NCI-H2196 treated with DMSO at 0.1 percent for 48 hours (cell line): ENCODE results near the gene MRPL10.
A peak's percentile ranks its signal among the peaks of the same experiment; 100 is the strongest.

ENCODE experiments used
- DNase-seq: peaks from one replicate; lab custom pipeline; 2025; ENCODE audit not compliant: unreplicated experiment; lab: John Stamatoyannopoulos, UW

The MRPL10 gene

DNA sequence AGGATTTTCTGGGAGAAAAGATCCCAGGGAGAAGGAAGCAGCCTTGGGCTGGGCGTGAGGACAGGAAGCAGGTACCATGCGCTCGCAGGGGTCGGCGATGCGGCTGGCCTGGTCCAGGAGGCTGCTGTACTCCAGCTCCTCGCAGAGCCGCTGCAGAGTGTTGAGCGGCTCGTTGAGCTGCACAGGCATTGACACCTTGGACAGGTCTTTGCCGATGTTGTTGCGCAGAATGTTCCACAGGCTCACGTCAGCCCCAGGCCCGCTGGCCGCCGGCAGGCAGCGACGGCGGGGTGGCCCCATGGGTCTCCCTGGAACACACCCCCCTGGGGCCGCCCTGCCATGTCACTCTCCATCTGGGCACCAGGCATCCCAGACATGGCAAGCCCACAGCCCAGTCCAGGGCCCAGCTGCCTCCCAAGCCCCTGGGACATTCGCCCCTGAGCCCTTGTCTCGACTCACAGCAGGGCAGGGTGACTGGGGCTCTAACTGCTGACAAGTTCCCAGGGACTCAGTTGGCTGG is 17.8 kb downstream of the MRPL10 start:
- no peak for DNase-seq

DNA sequence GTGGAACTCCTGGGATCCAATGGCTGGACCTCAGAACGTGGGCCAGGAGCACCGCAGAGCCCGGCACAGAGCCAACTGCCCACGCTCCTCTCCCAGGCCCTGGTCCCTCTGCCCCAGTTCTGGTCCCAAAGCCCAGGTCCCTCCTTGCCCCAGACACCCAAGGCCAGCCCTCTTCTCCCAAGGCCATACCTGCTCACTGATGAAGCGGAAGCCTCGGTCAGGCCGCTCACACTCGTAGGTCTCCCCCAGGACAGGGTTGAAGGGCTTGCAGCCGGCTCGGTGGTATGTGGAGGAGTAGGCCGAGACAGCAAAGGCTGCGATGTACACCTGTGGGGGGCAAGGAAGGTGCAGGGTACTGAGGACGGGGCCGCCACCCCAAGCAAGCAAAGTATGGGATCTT is 18.3 kb downstream of the MRPL10 start:
- DNase-seq, result no peak

DNA sequence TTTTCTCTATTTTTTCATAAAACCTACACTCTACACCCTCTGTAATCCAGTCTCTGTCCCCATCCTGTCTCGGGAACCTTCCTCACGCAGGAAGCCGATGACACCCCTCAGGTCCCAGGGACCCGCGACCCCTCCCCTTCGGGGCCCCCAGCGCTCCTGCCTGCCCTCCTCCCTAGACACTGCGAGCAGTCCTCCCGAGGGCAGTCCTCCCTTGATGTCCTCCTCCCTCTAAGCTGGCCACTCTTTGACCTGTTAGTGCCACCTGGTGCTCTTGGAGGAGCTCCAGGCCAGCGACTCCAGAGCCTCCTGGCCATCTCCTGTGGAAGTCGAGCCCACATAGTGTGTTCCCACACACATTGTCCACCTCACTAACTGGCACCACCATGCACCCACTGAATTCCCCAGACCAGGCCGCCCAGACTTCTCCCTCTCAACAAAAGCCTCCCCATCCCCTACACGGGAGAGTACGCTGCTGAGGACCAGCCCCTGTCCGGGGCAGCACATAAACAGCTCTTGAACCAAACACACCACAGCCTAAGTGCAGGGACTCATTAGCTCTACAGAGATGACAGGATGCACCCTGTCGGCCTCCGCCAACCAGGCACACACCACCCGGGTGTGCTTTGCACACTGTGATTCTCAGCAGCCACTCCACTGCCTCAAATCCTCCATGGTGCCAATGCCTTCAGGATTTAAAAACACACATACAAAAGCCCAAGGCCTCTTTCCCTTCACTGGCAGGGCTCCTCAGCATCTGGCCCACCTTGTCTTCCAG is 19.0 kb downstream of the MRPL10 start:
- DNase-seq, result no peak

DNA sequence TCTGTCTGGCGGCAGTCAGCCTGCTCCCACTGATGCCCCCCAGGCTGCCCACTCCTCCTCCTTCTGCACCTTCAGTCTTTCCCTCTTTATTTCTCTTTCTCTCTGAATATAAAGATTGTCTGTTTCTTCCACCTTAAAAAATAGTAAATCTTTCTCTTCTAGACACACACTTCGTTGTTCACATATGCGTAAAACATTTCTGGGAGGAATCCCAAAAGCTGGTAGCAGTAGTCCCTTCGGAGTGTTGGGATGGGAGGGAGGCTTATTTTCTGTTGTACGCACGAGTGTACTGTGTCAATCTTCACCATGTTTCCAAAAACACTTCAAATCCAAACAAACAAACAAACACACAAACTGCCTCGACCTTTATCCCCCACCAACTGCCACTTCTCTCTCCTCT is 19.6 kb downstream of the MRPL10 start:
- no peak for DNase-seq

DNA sequence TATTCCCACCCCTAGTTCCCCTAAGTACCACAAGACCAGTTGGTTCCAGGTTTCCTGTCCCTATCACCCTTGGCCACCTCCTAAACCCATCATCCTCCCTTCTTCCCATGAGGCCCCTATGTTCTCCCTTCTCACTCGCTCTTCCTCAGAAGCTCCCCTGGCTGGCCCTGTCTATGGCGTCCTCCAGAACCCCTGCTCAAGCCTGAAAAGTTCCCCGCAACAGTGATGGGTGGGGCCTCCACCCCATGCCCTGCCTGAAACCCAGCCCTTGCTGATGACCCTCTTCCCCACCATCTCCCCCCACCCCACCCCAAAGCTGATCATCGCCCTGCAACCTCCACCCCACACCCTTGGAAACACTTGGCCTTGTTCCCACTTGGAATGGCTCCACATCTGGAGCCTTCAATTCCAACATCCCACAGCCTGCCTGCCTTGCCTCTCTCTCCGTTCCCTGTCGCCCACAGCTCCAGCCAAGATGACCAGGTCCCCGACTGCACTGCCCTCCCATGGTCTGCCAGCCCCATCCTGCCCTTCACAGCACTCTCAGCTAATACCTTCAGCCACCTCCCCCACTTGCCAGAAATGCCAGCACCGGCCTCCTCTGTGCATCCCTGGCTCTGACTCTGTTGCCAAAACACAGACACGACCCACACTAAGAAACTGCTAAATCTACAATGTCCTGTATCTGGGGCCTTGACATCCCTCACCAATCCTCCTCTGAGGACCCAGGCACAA is 20.3 kb downstream of the MRPL10 start:
- DNase-seq, result no peak

DNA sequence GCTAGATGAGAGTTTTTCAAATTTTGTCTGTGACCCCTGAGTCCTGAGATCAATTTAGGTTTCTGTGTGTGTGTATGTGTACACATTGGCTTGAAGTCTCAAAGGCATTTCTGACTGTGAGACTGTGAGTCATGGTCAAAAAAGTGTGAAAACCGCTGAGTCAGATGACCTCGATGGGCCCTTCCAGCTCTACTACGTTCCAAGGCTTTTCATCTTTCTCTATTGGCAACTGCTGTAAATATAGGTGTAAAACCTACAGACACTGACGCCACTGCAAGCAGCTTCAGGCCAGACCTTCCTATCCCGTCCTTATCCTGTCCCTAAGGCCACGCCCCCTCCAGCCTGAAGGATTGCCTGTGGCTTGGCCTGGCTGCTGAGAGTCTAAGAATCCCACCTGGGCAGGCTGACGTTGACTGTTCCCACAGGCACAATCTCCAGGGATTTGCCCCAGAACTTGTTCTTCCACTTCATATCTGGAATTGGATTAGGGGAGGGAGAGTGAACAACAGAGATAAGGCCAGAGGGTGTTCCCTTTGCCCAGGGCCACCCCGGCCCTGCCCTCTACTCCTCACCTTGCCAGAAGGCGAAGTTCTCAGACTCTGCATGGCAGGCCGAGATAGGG is 21.0 kb downstream of the MRPL10 start:
- no peak for DNase-seq

DNA sequence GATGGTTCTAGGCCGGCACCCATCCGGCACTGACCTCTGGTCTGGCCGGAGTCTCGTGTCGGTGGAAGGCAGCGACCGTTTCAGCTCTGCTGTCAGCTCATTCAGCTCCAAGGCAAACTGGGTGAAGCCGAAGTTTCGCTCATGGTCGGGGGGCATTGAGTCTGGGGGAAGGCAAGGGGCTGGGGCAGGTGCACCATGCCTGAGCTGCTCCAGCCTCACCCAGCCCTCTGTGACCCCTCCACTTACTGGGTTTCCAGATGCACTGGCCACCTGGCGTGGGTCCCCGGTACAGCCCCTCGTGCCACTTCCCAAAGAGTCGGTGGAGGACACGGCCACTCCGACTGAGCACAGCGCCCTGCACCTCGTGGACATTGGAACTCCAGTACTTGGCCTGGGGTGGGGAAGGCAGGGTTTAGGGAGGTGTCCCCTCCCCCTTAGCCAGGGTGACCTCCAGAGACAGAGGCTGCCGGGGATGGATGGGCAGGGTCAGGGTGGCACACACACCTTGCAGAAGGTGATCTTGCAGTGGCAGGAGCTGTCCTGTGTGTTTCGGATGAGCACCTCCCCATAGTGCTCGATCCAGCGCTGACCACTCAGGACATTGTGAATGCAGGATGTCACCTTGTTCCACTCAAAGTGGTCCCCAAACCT is 22.4 kb downstream of the MRPL10 start:
- no peak for DNase-seq

DNA sequence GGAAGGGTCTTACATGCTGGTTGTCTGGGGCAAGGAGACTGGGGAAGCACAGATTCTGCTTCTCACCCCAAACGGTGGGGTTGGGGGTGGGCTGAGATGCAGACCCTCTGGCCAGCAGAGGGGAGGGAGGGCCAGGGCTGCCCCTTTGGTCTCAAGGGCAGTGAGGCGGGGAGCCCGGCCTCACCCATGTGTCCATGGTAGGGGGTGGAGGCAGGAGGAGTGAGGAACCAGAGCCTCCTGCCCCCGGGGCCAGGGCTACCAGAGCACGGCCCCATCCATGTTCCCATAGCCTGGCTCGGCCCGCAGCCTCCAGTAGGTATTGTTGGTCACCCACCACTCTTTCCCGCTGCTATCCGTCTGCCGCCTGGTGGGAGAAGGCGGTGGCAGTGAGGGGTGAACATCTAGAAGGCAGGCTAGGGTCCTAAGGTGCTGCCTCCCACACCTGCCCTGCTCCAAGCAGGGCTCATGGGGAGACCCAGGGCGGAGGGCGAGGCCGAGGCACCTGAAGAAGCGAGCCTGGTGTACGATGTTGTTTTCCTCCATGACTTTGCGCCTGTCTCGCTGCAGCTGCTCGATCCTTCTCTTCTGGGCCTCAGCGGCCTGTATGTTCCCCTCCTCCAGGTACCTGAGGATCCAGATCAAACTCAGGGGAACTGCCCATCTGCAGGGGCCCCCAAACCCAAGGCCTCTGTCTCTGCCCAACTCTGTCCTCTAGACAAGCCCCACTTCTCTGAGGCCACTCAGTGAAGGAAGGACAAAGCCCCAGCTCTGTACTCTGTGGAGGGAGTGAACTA is 23.1 kb downstream of the MRPL10 start:
- DNase-seq, result no peak

DNA sequence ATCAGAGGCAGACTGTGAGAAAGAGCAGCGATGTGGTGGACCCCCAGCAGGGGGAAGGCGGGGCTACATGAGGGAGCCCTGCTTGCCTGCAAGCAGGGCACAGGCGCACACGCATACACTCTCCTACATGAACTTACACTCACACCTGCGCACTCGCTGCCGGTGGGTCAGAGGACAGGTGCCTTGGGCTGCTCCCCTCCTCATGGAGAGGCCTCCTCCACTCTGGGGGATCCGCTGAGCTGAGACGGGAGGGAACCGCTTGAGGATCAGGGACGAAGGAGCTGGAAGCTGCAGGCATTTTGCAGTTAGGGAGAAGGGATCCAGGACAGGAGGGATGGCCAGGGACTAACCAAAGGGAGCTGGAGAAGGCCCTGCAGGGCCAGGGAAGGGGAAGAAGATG is 23.9 kb downstream of the MRPL10 start:
- DNase-seq, result no peak

DNA sequence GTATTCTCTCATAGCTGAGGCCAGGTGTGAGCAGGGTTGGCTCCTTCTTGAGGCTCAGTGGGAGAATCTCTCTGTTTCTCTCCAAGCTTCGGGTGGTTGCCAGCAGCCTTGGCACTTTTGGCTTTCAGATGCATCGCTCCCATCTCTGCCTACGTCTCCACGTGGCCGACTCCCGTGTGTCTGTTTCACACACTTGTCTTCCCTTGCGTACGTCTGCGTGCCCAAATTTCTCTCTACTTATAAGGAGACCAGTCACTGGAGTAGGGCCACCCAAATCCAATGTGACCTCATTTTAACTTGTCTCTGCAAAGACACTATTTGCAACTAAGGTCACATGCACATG is 24.5 kb downstream of the MRPL10 start:
- DNase-seq, result no peak

DNA sequence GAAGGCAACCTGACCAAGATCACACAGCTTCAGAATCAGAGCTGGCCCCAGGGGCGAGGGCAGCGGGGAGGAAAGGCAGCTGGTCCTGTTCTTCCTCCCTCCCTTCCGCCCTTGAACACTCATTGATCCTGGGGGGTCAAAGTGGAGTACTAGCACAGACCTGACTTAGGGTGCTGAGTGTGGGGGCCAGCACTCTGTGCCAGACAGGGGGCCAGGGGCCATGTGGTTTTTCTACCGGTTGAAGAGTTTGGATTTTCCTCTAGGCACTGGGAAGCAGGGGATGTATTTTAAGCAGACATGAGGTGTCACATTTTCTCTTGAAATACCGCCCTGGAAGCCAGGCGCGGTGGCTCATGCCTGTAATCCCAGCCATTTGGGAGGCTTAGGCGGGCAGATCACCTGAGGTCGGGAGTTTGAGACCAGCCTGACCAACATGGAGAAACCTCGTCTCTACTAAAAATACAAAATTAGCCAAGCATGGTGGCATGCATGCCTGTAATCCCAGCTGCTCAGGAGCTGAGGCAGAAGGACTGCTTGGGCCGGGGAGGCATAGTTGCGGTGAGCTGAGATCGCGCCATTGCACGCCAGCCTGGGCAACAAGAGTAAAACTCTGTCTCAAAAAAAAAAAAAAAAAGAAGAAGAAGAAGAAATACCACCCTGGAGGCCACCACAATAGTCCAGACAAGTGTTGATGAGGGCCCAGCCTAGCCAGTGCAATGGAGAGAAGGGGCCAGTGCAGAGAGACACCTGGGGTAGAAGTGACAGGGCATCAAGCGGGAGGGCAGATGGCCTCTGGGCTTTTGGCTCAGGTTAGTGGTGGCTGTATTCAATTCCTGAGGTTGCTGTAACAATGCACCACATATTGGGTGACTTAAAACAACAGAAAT is 25.1 kb downstream of the MRPL10 start:
- DNase-seq, result no peak

DNA sequence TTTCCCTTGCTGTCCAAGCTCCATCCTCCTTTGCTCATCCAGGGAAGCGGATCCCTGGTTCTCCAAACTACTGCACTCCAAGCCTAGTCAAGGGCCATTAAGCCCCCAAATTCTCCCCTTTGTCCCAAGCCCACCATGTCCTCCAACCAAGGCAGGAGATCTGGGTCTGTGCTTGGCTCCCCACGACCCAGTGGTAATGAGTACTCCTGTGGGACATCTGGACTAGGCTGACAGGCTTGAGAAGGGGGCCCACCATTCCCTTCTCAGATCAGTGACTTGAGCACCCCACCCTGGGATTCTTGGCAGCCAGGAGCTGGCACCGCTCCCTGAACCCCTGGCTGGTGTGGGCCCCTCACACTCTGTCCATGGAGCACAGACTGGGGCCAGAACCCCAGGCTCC is 26.9 kb downstream of the MRPL10 start:
- DNase-seq, result no peak

DNA sequence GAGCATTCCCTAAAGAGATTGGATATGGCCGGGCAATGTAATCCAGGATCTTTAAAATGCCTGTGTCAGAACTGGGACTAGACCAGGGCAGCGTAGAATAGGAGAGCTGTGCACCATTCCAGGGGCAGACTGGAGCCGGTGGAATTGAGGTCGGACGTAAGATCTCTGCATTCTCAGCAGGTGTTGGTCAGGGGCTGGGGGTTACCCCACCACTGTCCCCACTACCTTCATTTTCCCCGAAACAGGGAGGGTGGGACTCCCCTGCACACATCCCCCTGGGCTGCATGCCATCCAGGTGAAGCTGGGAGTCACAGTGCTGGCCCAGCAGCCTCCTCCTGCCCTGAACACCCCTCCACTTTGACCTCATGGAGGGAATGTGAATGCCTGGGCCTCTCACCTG is 27.6 kb downstream of the MRPL10 start:
- no peak for DNase-seq

DNA sequence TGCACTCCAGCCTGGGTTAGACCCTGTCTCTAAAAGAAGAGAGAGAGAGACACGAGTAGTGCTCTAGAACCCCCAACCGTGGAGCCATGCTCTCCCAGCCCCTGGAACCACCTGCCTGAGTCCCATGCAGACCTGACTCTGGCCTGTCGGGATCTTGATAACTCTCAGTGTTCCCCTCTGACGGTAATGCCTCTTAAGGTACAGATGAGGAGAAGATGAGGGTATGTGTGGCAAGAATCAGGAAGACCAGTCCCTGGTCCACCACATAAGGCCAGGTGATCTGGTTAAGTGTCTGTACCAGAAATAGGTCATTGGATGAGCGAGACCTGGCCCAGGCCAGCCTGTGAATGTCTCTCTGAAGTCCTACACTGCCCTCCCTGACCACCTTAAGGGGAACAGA is 28.1 kb downstream of the MRPL10 start:
- no peak for DNase-seq

DNA sequence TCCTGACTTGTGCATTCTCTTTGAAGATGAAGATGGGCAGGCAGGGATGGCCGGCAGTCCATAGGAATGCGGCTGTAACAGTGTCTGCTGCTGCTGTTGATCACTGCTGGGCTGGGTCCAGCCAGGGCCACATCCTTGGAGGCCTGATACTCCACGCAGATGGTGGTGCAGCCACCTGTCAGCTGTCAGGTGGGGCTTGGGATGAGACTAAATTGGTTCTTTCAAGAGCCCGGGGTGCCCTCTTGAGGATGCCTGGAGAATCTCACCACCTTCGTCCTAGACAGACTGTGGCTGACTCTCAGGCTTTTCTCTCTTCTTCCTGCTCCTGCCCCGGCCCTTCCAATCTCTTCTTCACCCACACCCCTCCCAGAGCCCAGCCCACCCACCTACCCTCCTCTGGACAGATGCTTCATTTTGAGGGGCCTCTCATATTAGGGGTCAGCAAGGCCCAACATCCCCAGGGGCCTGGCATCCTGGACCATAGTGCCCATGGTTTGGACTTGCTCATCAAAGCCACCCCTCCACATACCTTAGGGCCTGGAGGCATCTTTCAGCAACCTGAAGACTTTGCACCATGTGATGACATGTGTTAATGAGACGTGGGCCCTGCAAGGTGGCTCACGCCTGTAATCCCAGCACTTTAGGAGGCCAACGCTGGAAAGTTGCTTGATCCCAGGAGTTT is 28.9 kb downstream of the MRPL10 start:
- peak; percentile 79 for DNase-seq

DNA sequence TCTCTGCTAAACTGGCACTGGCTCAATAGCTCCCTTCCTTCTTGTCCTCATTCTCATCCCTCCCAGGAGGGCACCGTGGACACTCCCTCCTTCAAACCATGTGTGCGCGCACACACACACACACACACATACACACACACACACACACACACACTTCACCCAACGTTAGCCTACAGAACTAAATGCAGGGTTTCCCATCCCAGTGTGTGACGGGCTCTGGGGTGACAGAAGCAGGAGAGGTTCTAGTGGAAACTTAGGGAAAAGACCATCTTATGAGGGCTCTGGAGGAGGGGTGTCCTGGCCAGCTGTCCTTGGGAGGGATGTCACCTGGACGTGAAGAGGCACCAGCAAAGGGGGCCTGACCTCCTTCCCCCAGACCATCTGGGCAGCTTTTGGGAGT is 29.4 kb downstream of the MRPL10 start:
- DNase-seq, result no peak

DNA sequence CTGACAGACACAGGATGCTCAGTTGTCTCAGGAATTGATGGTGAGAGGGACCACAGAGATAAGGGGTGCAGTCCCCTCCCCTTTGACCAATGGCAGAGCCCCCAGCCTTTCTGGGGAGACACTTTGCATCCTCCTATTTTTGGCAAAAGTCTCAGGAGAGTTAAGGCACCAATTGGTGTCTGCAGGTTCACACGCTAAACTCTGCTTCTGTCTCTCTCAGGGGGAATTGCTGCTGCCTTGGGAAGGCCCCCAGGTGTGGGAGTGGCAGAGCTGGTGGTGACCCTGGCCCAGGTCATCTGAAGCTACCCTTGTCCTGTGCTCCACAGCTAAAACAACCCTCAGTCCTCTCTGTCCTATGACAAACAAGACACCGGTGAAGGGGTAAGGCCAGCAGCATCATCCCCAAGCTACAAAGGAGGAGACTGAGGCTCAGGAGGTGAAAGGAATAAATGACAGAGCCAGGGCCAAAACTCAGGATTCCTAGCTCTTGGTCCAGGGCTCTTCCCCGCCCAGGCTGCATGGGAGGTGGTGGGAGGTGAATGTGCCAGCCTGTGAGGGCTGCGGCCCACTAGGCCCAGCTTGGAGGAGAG is 30.1 kb downstream of the MRPL10 start:
- no peak for DNase-seq

DNA sequence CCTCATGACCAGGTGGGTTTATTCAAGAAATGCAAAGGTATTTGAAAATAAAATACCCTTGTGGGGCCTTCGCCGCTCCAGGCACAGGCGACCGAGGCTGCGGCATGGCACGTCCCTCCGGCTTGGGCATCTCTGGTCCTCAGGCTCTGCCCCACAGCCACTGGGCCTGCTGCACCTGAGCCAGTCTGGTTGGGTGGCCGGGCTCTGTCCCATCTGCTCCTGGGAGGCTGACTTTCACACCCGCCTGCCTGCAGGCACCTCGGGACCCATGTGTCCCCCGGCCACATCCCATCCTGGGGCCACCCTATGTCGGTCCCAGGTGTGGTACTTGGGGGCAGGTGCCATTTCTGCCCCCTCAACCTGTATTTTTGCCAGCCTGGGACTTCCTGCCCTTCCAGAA is 30.7 kb downstream of the MRPL10 start:
- DNase-seq, result no peak

DNA sequence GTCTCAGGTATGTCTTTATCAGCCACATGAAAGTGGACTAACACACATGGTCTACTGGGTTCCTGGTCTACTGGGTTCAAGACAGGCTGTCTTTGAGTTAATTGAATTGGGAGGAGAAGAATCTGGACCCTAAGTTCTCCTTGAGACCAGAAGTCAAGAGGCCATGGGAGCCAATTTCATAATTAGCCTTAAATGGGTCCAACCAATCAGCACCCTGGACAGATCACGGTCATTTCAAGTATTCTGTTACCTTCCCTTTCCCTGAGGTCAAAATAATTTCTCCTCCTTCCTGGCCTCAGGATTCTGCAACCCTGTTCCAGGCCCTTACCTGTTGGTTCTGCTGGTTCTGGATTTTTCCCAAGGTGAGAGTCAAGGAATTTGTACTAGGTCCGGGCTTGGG is 33.5 kb downstream of the MRPL10 start:
- no peak for DNase-seq
